Fibroblast of lung (primary cell): ENCODE results near the gene ZNF423. TPM values are rescaled to one million over a fixed set of nuclear protein-coding genes. Genes with fewer than 3 reads are reported as not detected.

Experiments used
- DNase-seq, 2 donors: peaks; one replicate each; pipeline versions ENCODE4 v3.0.0 to v3.0.0-alpha.2; 2010; ENCODE audit warnings: low read depth in 2 of 2
- H2AFZ ChIP-seq: 2 replicates; pipeline ENCODE4 v1.5.1; 2012; ENCODE audit warnings: low read length, control low read depth, inconsistent platforms
- H3K27ac ChIP-seq: 2 replicates; pipeline ENCODE4 v1.5.1; 2011; ENCODE audit warnings: low read length, control low read depth; ENCODE audit not compliant: insufficient read depth
- H3K27me3 ChIP-seq: 2 replicates; pipeline ENCODE4 v1.5.1; 2011; ENCODE audit warnings: mild to moderate bottlenecking, low read length; ENCODE audit not compliant: control insufficient read depth, insufficient read depth
- H3K36me3 ChIP-seq: 2 replicates; pipeline ENCODE4 v1.5.1; 2011; ENCODE audit warnings: low read length; ENCODE audit not compliant: control insufficient read depth, insufficient read depth
- H3K4me1 ChIP-seq: 2 replicates; pipeline ENCODE4 v1.5.1; 2011; ENCODE audit warnings: low read length; ENCODE audit not compliant: control insufficient read depth, insufficient read depth; ENCODE audit errors: extremely low read depth
- H3K4me2 ChIP-seq: 2 replicates; pipeline ENCODE4 v1.5.1; 2011; ENCODE audit warnings: low read length, control low read depth; ENCODE audit not compliant: insufficient read depth; ENCODE audit errors: extremely low read depth
- H3K4me3 ChIP-seq, 4 experiments: fragments of 200-600 bp in 1 of 4; sonication (generic) in 1 of 4; replicated peaks in 1 of 4; 2 replicates each; pipeline ENCODE4 v1.5.1; 2011 to 2016; ENCODE audit warnings: low read length in 4 of 4, low read depth in 3 of 4, mild to moderate bottlenecking in 3 of 4, control low read depth in 2 of 4, inconsistent platforms in 1 of 4, mixed read lengths in 1 of 4; ENCODE audit not compliant: insufficient read depth in 1 of 4; ENCODE audit errors: control extremely low read depth in 1 of 4
- H3K79me2 ChIP-seq: 2 replicates; pipeline ENCODE4 v1.5.1; 2012; ENCODE audit warnings: mild to moderate bottlenecking, low read length, inconsistent platforms; ENCODE audit not compliant: control insufficient read depth, insufficient read depth
- H3K9ac ChIP-seq: 2 replicates; pipeline ENCODE4 v1.5.1; 2011; ENCODE audit warnings: mild to moderate bottlenecking, low read length, control low read depth; ENCODE audit not compliant: insufficient read depth
- H3K9me3 ChIP-seq: 2 replicates; pipeline ENCODE4 v1.5.1; 2012; ENCODE audit warnings: low read depth, low read length; ENCODE audit not compliant: control insufficient read depth, insufficient read depth
- H4K20me1 ChIP-seq: 2 replicates; pipeline ENCODE4 v1.5.1; 2011; ENCODE audit warnings: low read length; ENCODE audit not compliant: control insufficient read depth, insufficient read depth; ENCODE audit errors: extremely low read depth
- CTCF ChIP-seq, 2 donors: IDR thresholded peaks in 1 of 2; conservative IDR thresholded peaks in 1 of 2; 1 replicate in 1 of 2; 2 replicates in 1 of 2; pipeline ENCODE4 v1.5.1; 2011 to 2012; ENCODE audit warnings: low read length in 2 of 2, control low read depth in 1 of 2, inconsistent platforms in 1 of 2, low read depth in 1 of 2, mild to moderate bottlenecking in 1 of 2
- EZH2 ChIP-seq: IDR thresholded peaks from 2 replicates; pipeline ENCODE4 v1.5.1; 2012; ENCODE audit warnings: low read length, control low read depth, mild to moderate bottlenecking; ENCODE audit errors: missing control alignments
- polyA plus RNA-seq, 2 donors: library from polyadenylated mRNA; depleted of rRNA in 1 of 2; stranded (reverse) in 1 of 2; unstranded in 1 of 2; fragments of >200 nt; gene quantifications; 2 replicates each; pipeline ENCODE4 v1.2.1, GENCODE V29; 2011 to 2012; ENCODE audit warnings: missing spikeins in 1 of 2
- total RNA-seq: library from RNA; depleted of rRNA; stranded (reverse); fragments of >200 nt; gene quantifications from 2 replicates; pipeline ENCODE4 v1.2.1, GENCODE V29; 2014

Gene ZNF423
- total and polyA plus RNA-seq, 2 donors (not counting 1 experiment from before 2014, with no cell fraction given): 0.07 to 0.17 TPM

GRCh38 chr16:49554681-49555080, 301.2 kb downstream of the ZNF423 start:
- Histone ChIP-seq H3K9me3 (no peaks in the 10 kb centered on the region), H3K4me3 (no peak overlapping the region), H4K20me1 (no peaks in the 10 kb centered on the region), H3K9ac (no peak overlapping the region), H2AFZ (no peak overlapping the region), H3K36me3 (no peaks in the 10 kb centered on the region), H3K27me3 (no peaks in the 10 kb centered on the region), H3K4me2 (no peak overlapping the region), H3K27ac (no peak overlapping the region), H3K4me1 (no peaks in the 10 kb centered on the region), H3K79me2 (no peaks in the 10 kb centered on the region)
- TF ChIP-seq EZH2: no peak
- TF ChIP-seq CTCF (conservative IDR thresholded peaks at IDR 0.05 in 1 of 2, IDR thresholded peaks at IDR 0.05 in 1 of 2; ENCODE audit: low read depth in 1 of 2, low read length in 2 of 2): no peak
- no peak for DNase-seq

- DNase-seq: no peak
- no peak overlapping the region for H3K4me2 ChIP-seq
- H3K9me3 ChIP-seq: no peaks in the 10 kb centered on the region
- H3K9ac ChIP-seq: no peak overlapping the region
- H3K79me2 ChIP-seq: no peaks in the 10 kb centered on the region
- H3K27me3 ChIP-seq: no peaks in the 10 kb centered on the region
- no peaks in the 10 kb centered on the region for H3K36me3 ChIP-seq
- TF ChIP-seq CTCF (conservative IDR thresholded peaks at IDR 0.05 in 1 of 2, IDR thresholded peaks at IDR 0.05 in 1 of 2; ENCODE audit: low read depth in 1 of 2, low read length in 2 of 2) (no peak), EZH2 (no peak)
- H2AFZ ChIP-seq: no peak overlapping the region
- no peaks in the 10 kb centered on the region for H4K20me1 ChIP-seq
- H3K27ac ChIP-seq: no peak overlapping the region
- H3K4me1 ChIP-seq: no peaks in the 10 kb centered on the region
- H3K4me3 ChIP-seq: no peak overlapping the region
Measured at GRCh38 chr16:49552313-49552928, 303.5 kb downstream of the ZNF423 start.

GRCh38 chr16:49550666-49551065, 305.2 kb downstream of the ZNF423 start:
- Histone ChIP-seq H3K27me3 (no peaks in the 10 kb centered on the region), H3K79me2 (no peaks in the 10 kb centered on the region), H3K9me3 (no peaks in the 10 kb centered on the region), H3K4me1 (no peaks in the 10 kb centered on the region), H3K9ac (no peak overlapping the region), H3K36me3 (no peaks in the 10 kb centered on the region), H3K4me3 (no peak overlapping the region), H2AFZ (no peak overlapping the region), H3K27ac (no peak overlapping the region), H4K20me1 (no peaks in the 10 kb centered on the region), H3K4me2 (no peak overlapping the region)
- no peak for DNase-seq
- TF ChIP-seq EZH2: no peak
- no peak for TF ChIP-seq CTCF (conservative IDR thresholded peaks at IDR 0.05 in 1 of 2, IDR thresholded peaks at IDR 0.05 in 1 of 2; ENCODE audit: low read depth in 1 of 2, low read length in 2 of 2)
